ENCODE data around the gene BHLHE41. TPM values are rescaled to one million over a fixed set of nuclear protein-coding genes. Genes with fewer than 3 reads are reported as not detected.

Gene BHLHE41
- polyA plus RNA-seq, 2 of the 4 experiments (the other 2 are of a cell fraction) = 0.41 to 0.81 TPM

GRCh38 chr12:26091822-26092221, 33.0 kb downstream of the BHLHE41 start:
- no peak overlapping the region for H3K4me3 ChIP-seq
- POLR2A ChIA-PET = no interaction called here
- FAIRE-seq (no peak), DNase-seq (ENCODE audit: low read depth in 1 of 2, low spot score in 1 of 2) (no peak), ATAC-seq (no peak)
- no peaks in the 10 kb centered on the region for H3K9me3 ChIP-seq
- TF ChIP-seq RAD21 (conservative IDR thresholded peaks at IDR 0.05 in 1 of 2, IDR thresholded peaks at IDR 0.05 in 1 of 2) (peak; percentile 20 to 26; a peak in 1 of 5 replicates), REST (IDR thresholded peaks at IDR 0.05) (no peak)
- H3K4me2 ChIP-seq = no peak overlapping the region
- 0 out of 3 replicates have a peak, but pooled peaks cover 3% of the 10 kb centered on the region for H3K4me1 ChIP-seq
- CTCF ChIA-PET = interaction anchor here (0.9 to 1.6 kb wide), 3 partner anchors 10 to 741 kb away, joined by 3 to 4 read pairs (median 3); partner anchors contain the start of gene ITPR2
- no peak overlapping the region for H3K27ac ChIP-seq
- WGBS (ENCODE audit: missing lambda C conversion rate) = 95% methylated on average over 6 of the region's 6 CpGs

GRCh38 chr12:26090836-26091510, 33.9 kb downstream of the BHLHE41 start:
- ATAC-seq (peak in 1 of 2 experiments; percentile 36; a peak in 3 of 6 replicates), DNase-seq (ENCODE audit: low read depth in 1 of 2, low spot score in 1 of 2) (no peak), FAIRE-seq (no peak)
- Histone ChIP-seq H3K27ac (no peak overlapping the region), H3K4me1 (0 out of 3 replicates have a peak, but pooled peaks cover 3% of the 10 kb centered on the region), H3K4me2 (no peak overlapping the region), H3K9me3 (no peaks in the 10 kb centered on the region), H3K4me3 (no peak overlapping the region)
- TF ChIP-seq TFCP2L1 (CRISPR knock-in tag; IDR thresholded peaks at IDR 0.05) (no peak), BHLHE40 (IDR thresholded peaks at IDR 0.05; ENCODE audit: low read depth, low read length) (no peak), KDM1A (IDR thresholded peaks at IDR 0.05; ENCODE audit: low read depth) (no peak), EHMT2 (IDR thresholded peaks at IDR 0.05; ENCODE audit: low read depth) (no peak), EHF (CRISPR knock-in tag; IDR thresholded peaks at IDR 0.05) (no peak), NR3C1 (IDR thresholded peaks at IDR 0.05) (no peak), BCL3 (IDR thresholded peaks at IDR 0.05) (no peak), GATA3 (IDR thresholded peaks at IDR 0.05; ENCODE audit: borderline replicate concordance) (no peak), HES2 (IDR thresholded peaks at IDR 0.05) (no peak), MAFK (IDR thresholded peaks at IDR 0.05; ENCODE audit: partially characterized antibody) (no peak), CEBPB (IDR thresholded peaks at IDR 0.05) (no peak), MAZ (IDR thresholded peaks at IDR 0.05; ENCODE audit: borderline replicate concordance, low read depth, low read length) (no peak), MAX (IDR thresholded peaks at IDR 0.05) (no peak), KDM5A (IDR thresholded peaks at IDR 0.05) (no peak), HOXB13 (CRISPR knock-in tag; IDR thresholded peaks at IDR 0.05; ENCODE audit: low read depth) (no peak), EP300 (IDR thresholded peaks at IDR 0.05) (no peak), HMGXB4 (CRISPR knock-in tag; IDR thresholded peaks at IDR 0.05; ENCODE audit: borderline replicate concordance) (no peak), PHF8 (IDR thresholded peaks at IDR 0.05; ENCODE audit: borderline replicate concordance, low read depth) (no peak), ZNF302 (CRISPR knock-in tag; IDR thresholded peaks at IDR 0.05) (no peak)
- 71% methylated on average over 11 of the region's 11 CpGs for WGBS (ENCODE audit: missing lambda C conversion rate)
- CTCF ChIA-PET = interaction anchor here (0.9 to 1.6 kb wide), 2 partner anchors 10 to 611 kb away, joined by 3 to 4 read pairs; no protein-coding TSS in a partner anchor
- POLR2A ChIA-PET = no interaction called here

Measured in A549 (cell line).